ENCODE measurements around the gene NEGR1.

The NEGR1 gene

DNA sequence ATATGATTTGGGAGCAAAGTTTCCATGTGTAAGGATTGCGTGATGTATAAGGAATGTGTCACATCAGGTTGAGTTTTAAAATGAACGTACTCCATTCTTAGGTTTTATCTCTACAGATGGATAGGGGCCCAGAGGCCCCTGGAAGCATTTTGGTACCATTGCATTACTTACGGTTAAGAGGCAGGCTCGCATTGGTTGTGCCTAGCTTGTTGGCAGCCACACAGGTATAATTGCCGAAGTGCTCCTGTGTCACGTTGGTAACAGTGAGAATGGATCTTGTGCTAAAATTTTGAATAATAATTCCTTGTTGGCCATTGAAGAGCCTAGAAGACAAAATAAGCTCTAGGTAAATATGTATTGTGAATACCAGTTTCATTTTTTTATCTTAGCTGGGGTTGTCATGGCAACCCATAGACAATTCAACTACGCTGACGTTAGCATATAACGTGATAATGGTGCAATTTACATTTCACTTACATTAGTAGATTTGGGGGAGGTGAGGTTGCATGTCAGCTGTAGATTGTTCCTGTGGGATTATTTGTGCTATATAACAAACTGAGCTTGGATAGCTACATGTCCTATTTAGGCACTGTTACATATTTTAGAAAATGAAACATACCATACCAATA, 689.6 kb downstream of the NEGR1 start:
- in situ Hi-C loops (cut with HindIII; ENCODE audit: low sequenced_read_pairs), result no loop called here
- no peak overlapping the region for H3K4me3 ChIP-seq (ENCODE audit: low read depth, low read length)
- DNase-seq (ENCODE audit: low read depth, low spot score), result no peak
- TF ChIP-seq, protein P1, sequence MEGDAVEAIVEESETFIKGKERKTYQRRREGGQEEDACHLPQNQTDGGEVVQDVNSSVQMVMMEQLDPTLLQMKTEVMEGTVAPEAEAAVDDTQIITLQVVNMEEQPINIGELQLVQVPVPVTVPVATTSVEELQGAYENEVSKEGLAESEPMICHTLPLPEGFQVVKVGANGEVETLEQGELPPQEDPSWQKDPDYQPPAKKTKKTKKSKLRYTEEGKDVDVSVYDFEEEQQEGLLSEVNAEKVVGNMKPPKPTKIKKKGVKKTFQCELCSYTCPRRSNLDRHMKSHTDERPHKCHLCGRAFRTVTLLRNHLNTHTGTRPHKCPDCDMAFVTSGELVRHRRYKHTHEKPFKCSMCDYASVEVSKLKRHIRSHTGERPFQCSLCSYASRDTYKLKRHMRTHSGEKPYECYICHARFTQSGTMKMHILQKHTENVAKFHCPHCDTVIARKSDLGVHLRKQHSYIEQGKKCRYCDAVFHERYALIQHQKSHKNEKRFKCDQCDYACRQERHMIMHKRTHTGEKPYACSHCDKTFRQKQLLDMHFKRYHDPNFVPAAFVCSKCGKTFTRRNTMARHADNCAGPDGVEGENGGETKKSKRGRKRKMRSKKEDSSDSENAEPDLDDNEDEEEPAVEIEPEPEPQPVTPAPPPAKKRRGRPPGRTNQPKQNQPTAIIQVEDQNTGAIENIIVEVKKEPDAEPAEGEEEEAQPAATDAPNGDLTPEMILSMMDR (IDR thresholded peaks at IDR 0.05; ENCODE audit: low read depth, low read length), result no peak

DNA sequence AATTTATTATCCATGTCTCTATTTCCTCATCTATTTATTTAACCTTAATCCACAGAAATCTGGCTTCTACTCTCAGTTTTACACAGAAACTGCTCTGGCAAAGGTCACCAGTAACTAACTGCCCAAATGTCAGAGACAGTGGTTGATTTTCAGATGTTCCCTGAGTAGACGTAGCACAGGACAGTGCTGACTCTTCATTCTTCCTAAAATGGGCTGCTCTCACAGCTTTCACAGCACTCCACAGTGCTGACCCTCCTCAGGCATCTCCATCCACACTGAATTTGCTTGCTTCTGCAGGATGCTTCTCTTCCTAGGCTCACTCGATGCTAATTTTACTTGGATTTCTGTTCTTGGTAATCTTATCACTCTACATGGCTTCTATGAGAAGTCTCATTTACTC, 693.3 kb downstream of the NEGR1 start:
- H3K4me3 ChIP-seq (ENCODE audit: low read depth, low read length), result no peak overlapping the region
- TF ChIP-seq, protein P1 (IDR thresholded peaks at IDR 0.05; ENCODE audit: low read depth, low read length), result no peak
- in situ Hi-C loops (cut with HindIII; ENCODE audit: low sequenced_read_pairs), result no loop called here
- no peak for DNase-seq (ENCODE audit: low read depth, low spot score)

DNA sequence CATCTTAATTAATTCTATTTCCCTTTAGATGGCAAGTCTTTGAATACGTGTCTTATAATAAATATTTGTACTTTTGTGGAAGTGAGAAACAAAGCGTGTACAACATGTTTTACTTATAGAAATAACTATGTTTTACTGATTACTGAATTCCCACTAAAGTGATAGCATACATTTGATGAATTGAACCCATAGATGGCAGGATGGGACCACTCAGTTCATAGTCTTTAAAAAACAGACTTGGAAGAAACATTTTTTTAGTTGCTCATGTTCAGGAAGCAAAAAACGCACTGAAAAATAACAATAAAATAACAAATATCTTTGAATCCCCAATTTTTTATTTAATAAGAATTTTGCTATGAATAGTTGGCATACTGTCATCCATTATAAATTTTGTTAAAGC, 694.4 kb downstream of the NEGR1 start:
- in situ Hi-C loops (cut with HindIII; ENCODE audit: low sequenced_read_pairs), result no loop called here
- no peak overlapping the region for H3K4me3 ChIP-seq (ENCODE audit: low read depth, low read length)
- peak; percentile 36 for DNase-seq (ENCODE audit: low read depth, low spot score)
- TF ChIP-seq, protein P1 (IDR thresholded peaks at IDR 0.05; ENCODE audit: low read depth, low read length), result peak; percentile 29

DNA sequence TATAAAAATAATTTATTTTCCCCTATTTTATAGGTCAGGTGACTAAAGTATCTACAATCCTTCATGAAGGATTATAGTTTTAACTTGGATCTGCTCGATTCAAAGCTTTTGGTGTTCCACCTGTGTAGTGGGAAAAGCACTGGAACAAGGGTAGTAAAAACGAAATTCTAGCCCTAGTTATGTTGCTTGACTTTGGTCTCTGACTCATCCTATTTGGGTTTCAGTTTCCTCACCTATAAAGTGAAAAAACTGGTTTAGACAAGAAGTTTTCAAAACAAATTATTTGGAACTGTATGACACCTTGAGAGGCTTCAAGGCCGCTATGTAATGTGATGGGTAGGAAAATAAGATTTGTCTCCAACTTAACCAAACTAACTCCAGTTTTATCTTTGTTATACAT, 696.3 kb downstream of the NEGR1 start:
- no peak for DNase-seq (ENCODE audit: low read depth, low spot score)
- in situ Hi-C loops (cut with HindIII; ENCODE audit: low sequenced_read_pairs), result no loop called here

DNA sequence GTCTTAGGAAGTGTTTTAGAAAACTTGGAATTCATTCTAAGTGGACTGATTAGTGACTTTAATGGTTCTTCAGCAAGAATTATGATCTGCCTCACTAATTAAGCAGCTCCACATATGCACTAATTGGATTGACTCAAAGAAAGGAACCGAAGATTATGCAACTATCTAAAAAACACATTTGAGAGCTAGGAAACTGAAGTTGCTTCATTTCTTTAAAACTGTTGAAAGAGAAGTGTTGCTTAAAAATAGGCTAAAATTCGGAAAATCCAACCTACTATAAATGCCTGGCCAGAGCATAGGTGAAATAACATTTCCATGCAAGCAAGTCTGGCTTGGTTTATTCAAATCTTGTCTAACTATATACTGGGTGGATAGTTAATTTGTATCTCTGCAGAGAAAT, 698.6 kb downstream of the NEGR1 start:
- no peak overlapping the region for H3K4me3 ChIP-seq (ENCODE audit: low read depth, low read length)
- in situ Hi-C loops (cut with HindIII; ENCODE audit: low sequenced_read_pairs), result no loop called here
- DNase-seq (ENCODE audit: low read depth, low spot score), result no peak
- TF ChIP-seq, protein P1 (IDR thresholded peaks at IDR 0.05; ENCODE audit: low read depth, low read length), result no peak

More for the DNA sequence above, 696.3 kb downstream of the NEGR1 start:
- no peak overlapping the region for H3K4me3 ChIP-seq (ENCODE audit: low read depth, low read length)
- TF ChIP-seq, protein P1 (IDR thresholded peaks at IDR 0.05; ENCODE audit: low read depth, low read length), result no peak

DNA sequence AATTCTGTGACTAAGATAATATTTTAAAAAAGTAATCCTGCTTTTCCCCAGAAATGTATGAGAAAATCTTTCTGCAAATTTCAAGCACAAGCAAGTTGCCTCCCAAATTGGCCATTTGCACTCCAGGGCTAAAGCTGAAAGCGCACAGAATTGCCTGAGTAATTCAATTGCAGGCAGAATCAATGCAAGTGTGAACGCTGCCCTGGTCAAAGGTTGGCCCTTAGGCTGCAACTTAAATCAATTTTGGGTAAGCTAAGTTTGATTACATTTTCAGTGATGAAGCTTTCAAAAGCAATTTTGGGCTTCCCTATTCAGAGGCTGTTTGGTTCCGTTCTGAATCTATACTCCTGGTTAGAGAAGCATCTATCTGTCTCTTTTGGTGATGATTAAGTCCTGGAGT, 699.7 kb downstream of the NEGR1 start:
- TF ChIP-seq, protein P1 (IDR thresholded peaks at IDR 0.05; ENCODE audit: low read depth, low read length), result no peak
- no peak for DNase-seq (ENCODE audit: low read depth, low spot score)
- in situ Hi-C loops (cut with HindIII; ENCODE audit: low sequenced_read_pairs), result no loop called here
- no peak overlapping the region for H3K4me3 ChIP-seq (ENCODE audit: low read depth, low read length)
